ENCODE results near the gene MARK3. TPM values are rescaled to one million over a fixed set of nuclear protein-coding genes. Genes with fewer than 3 reads are reported as not detected.

Gene MARK3
- total RNA-seq, 5 donors from 2014 or later (not counting 1 experiment from before 2014, with no cell fraction given) = 94.7 to 128 (median 107) TPM

GRCh38 chr14:103501041-103501870 lies 116.0 kb downstream of the MARK3 start:
- H3K36me3 Mint-ChIP-seq = peaks cover 43% of the 10 kb centered on the region

GRCh38 chr14:103501921-103502669 lies 116.9 kb downstream of the MARK3 start:
- Mint-ChIP-seq H3K9me3 (no peaks in the 10 kb centered on the region), H3K36me3 (peaks cover 43% of the 10 kb centered on the region), H3K4me3 (no peak overlapping the region), H3K27ac (peak overlapping the region in 1 of 2 donors; percentile 33), H3K27me3 (no peaks in the 10 kb centered on the region), H3K4me1 (peaks cover 9 to 10% (median 10%) of the 10 kb centered on the region in 3 donors)
- ChIA-PET POLR2A (no interaction called here), CTCF (interaction anchor here in 1 of 2 donors (0.5 kb wide), 1 partner anchor 176 kb away, joined by 8 read pairs; no protein-coding TSS in a partner anchor)
- WGBS (ENCODE audit: insufficient coverage) = 97% methylated on average over 9 of the region's 9 CpGs
- Histone ChIP-seq H3K9me3 (no peaks in the 10 kb centered on the region), H3K4me1 (ENCODE audit: control insufficient read depth in 1 of 2, extremely low read depth in 1 of 2, insufficient read depth in 2 of 2, low read length in 2 of 2) (peaks cover 0 to 8% of the 10 kb centered on the region in 2 experiments), H3K27ac (ENCODE audit: low read length) (no peak overlapping the region), H3K4me3 (ENCODE audit: control insufficient read depth in 1 of 2, extremely low read depth in 1 of 2, low read length in 1 of 2) (no peak overlapping the region), H3K27me3 (replicated peaks in 1 of 2; ENCODE audit: control insufficient read depth in 2 of 2, extremely low read depth in 1 of 2, insufficient read depth in 2 of 2, low read length in 1 of 2) (no peaks in the 10 kb centered on the region), H3K36me3 (ENCODE audit: control insufficient read depth in 2 of 2, extremely low read depth in 1 of 2, insufficient read depth in 1 of 2, low read length in 1 of 2) (peaks cover 20 to 57% of the 10 kb centered on the region in 2 donors)
- no peak for DNase-seq
- no peak for ATAC-seq (replicated peaks in 1 of 4)

More at GRCh38 chr14:103501041-103501870, 116.0 kb downstream of the MARK3 start:
- Histone ChIP-seq H3K4me3 (ENCODE audit: control insufficient read depth in 1 of 2, extremely low read depth in 1 of 2, low read length in 1 of 2) (no peak overlapping the region), H3K36me3 (ENCODE audit: control insufficient read depth in 2 of 2, extremely low read depth in 1 of 2, insufficient read depth in 1 of 2, low read length in 1 of 2) (peaks cover 20 to 61% of the 10 kb centered on the region in 2 donors), H3K4me1 (ENCODE audit: control insufficient read depth in 1 of 2, extremely low read depth in 1 of 2, insufficient read depth in 2 of 2, low read length in 2 of 2) (peaks cover 0 to 8% of the 10 kb centered on the region in 2 experiments), H3K27ac (ENCODE audit: low read length) (no peak overlapping the region), H3K9me3 (no peaks in the 10 kb centered on the region), H3K27me3 (replicated peaks in 1 of 2; ENCODE audit: control insufficient read depth in 2 of 2, extremely low read depth in 1 of 2, insufficient read depth in 2 of 2, low read length in 1 of 2) (no peaks in the 10 kb centered on the region)
- H3K4me1 Mint-ChIP-seq = peaks cover 9 to 10% (median 10%) of the 10 kb centered on the region in 3 donors
- DNase-seq (no peak), ATAC-seq (replicated peaks in 1 of 4) (no peak)
- no peaks in the 10 kb centered on the region for H3K9me3 Mint-ChIP-seq
- H3K27me3 Mint-ChIP-seq = no peaks in the 10 kb centered on the region
- no peak overlapping the region for H3K4me3 Mint-ChIP-seq
- ChIA-PET CTCF (interaction anchor here in 1 of 2 donors (0.5 kb wide), 1 partner anchor 176 kb away, joined by 8 read pairs; no protein-coding TSS in a partner anchor), POLR2A (interaction anchor here in 1 of 2 donors (0.5 kb wide), 1 partner anchor 28 kb away, joined by 3 read pairs; the partner anchor contains the start of gene TRMT61A)
- WGBS (ENCODE audit: insufficient coverage) = 94% methylated on average over 9 of the region's 11 CpGs
- H3K27ac Mint-ChIP-seq = no peak overlapping the region

GRCh38 chr14:103502877-103503276 lies 117.7 kb downstream of the MARK3 start:
- DNase-seq = no peak
- Histone ChIP-seq H3K36me3 (ENCODE audit: control insufficient read depth in 2 of 2, extremely low read depth in 1 of 2, insufficient read depth in 1 of 2, low read length in 1 of 2) (peaks cover 20 to 55% of the 10 kb centered on the region in 2 donors), H3K4me3 (ENCODE audit: control insufficient read depth in 1 of 2, extremely low read depth in 1 of 2, low read length in 1 of 2) (no peak overlapping the region), H3K27ac (ENCODE audit: low read length) (no peak overlapping the region), H3K9me3 (no peaks in the 10 kb centered on the region), H3K27me3 (replicated peaks in 1 of 2; ENCODE audit: control insufficient read depth in 2 of 2, extremely low read depth in 1 of 2, insufficient read depth in 2 of 2, low read length in 1 of 2) (no peaks in the 10 kb centered on the region), H3K4me1 (ENCODE audit: control insufficient read depth in 1 of 2, extremely low read depth in 1 of 2, insufficient read depth in 2 of 2, low read length in 2 of 2) (peaks cover 0 to 8% of the 10 kb centered on the region in 2 experiments)
- Mint-ChIP-seq H3K36me3 (peaks cover 43% of the 10 kb centered on the region), H3K9me3 (no peaks in the 10 kb centered on the region), H3K27me3 (no peaks in the 10 kb centered on the region), H3K4me3 (no peak overlapping the region), H3K27ac (no peak overlapping the region), H3K4me1 (peaks cover 9 to 12% (median 10%) of the 10 kb centered on the region in 3 donors)
- no peak for ATAC-seq (replicated peaks in 1 of 4)
- ChIA-PET POLR2A (no interaction called here), CTCF (interaction anchor here in 1 of 2 donors (0.6 to 1.2 kb wide), 2 partner anchors 13 to 118 kb away, joined by 3 read pairs; no protein-coding TSS in a partner anchor)
- WGBS (ENCODE audit: insufficient coverage) = 97% methylated on average over 16 of the region's 18 CpGs

GRCh38 chr14:103503296-103503695 lies 118.1 kb downstream of the MARK3 start:
- no peak for ATAC-seq (replicated peaks in 1 of 4)
- H3K4me3 Mint-ChIP-seq = no peak overlapping the region
- Histone ChIP-seq H3K36me3 (ENCODE audit: control insufficient read depth in 2 of 2, extremely low read depth in 1 of 2, insufficient read depth in 1 of 2, low read length in 1 of 2) (peaks cover 20 to 55% of the 10 kb centered on the region in 2 donors), H3K27me3 (replicated peaks in 1 of 2; ENCODE audit: control insufficient read depth in 2 of 2, extremely low read depth in 1 of 2, insufficient read depth in 2 of 2, low read length in 1 of 2) (no peaks in the 10 kb centered on the region), H3K4me3 (ENCODE audit: control insufficient read depth in 1 of 2, extremely low read depth in 1 of 2, low read length in 1 of 2) (no peak overlapping the region), H3K27ac (ENCODE audit: low read length) (no peak overlapping the region), H3K9me3 (no peaks in the 10 kb centered on the region), H3K4me1 (ENCODE audit: control insufficient read depth in 1 of 2, extremely low read depth in 1 of 2, insufficient read depth in 2 of 2, low read length in 2 of 2) (peaks cover 0 to 8% of the 10 kb centered on the region in 2 experiments)
- peaks cover 43% of the 10 kb centered on the region for H3K36me3 Mint-ChIP-seq
- WGBS (ENCODE audit: insufficient coverage) = 92% methylated on average over 9 of the region's 12 CpGs
- ChIA-PET POLR2A (no interaction called here), CTCF (interaction anchor here in 1 of 2 donors (0.5 to 1.2 kb wide), 3 partner anchors 13 to 117 kb away, joined by 3 read pairs; no protein-coding TSS in a partner anchor)
- no peak overlapping the region for H3K27ac Mint-ChIP-seq
- no peaks in the 10 kb centered on the region for H3K9me3 Mint-ChIP-seq
- peaks cover 9 to 12% (median 10%) of the 10 kb centered on the region in 3 donors for H3K4me1 Mint-ChIP-seq
- no peak for DNase-seq
- H3K27me3 Mint-ChIP-seq = no peaks in the 10 kb centered on the region

GRCh38 chr14:103504991-103505565 lies 119.9 kb downstream of the MARK3 start:
- H3K9me3 Mint-ChIP-seq = no peaks in the 10 kb centered on the region
- WGBS (ENCODE audit: insufficient coverage) = 87% methylated on average over 8 of the region's 8 CpGs
- Histone ChIP-seq H3K9me3 (no peaks in the 10 kb centered on the region), H3K27ac (ENCODE audit: low read length) (no peak overlapping the region), H3K4me1 (ENCODE audit: control insufficient read depth in 1 of 2, extremely low read depth in 1 of 2, insufficient read depth in 2 of 2, low read length in 2 of 2) (peaks cover 0 to 3% of the 10 kb centered on the region in 2 experiments), H3K27me3 (replicated peaks in 1 of 2; ENCODE audit: control insufficient read depth in 2 of 2, extremely low read depth in 1 of 2, insufficient read depth in 2 of 2, low read length in 1 of 2) (no peaks in the 10 kb centered on the region), H3K4me3 (ENCODE audit: control insufficient read depth in 1 of 2, extremely low read depth in 1 of 2, low read length in 1 of 2) (no peak overlapping the region), H3K36me3 (ENCODE audit: control insufficient read depth in 2 of 2, extremely low read depth in 1 of 2, insufficient read depth in 1 of 2, low read length in 1 of 2) (peaks cover 20 to 55% of the 10 kb centered on the region in 2 donors)
- DNase-seq (no peak), ATAC-seq (replicated peaks in 1 of 4) (no peak)
- no peak overlapping the region for H3K4me3 Mint-ChIP-seq
- H3K27ac Mint-ChIP-seq = peak overlapping the region in 1 of 2 donors; percentile 43
- no peaks in the 10 kb centered on the region for H3K27me3 Mint-ChIP-seq
- peaks cover 3 to 6% (median 4%) of the 10 kb centered on the region in 3 donors for H3K4me1 Mint-ChIP-seq
- POLR2A ChIA-PET = no interaction called here
- CTCF ChIA-PET = no interaction called here
- H3K36me3 Mint-ChIP-seq = peaks cover 37% of the 10 kb centered on the region

- H3K9me3 ChIP-seq = no peaks in the 10 kb centered on the region
- H3K27ac Mint-ChIP-seq = no peak overlapping the region
- H3K9me3 Mint-ChIP-seq = no peaks in the 10 kb centered on the region
- no peaks in the 10 kb centered on the region for H3K4me1 ChIP-seq (ENCODE audit: control insufficient read depth in 1 of 2, extremely low read depth in 1 of 2, insufficient read depth in 2 of 2, low read length in 2 of 2)
- H3K27me3 Mint-ChIP-seq = no peaks in the 10 kb centered on the region
- DNase-seq (no peak), ATAC-seq (replicated peaks in 1 of 4) (no peak)
- no peak overlapping the region for H3K4me3 ChIP-seq (ENCODE audit: control insufficient read depth in 1 of 2, extremely low read depth in 1 of 2, low read length in 1 of 2)
- 92% methylated on average over 2 of the region's 3 CpGs for WGBS (ENCODE audit: insufficient coverage)
- no peak overlapping the region for H3K4me3 Mint-ChIP-seq
- POLR2A ChIA-PET = no interaction called here
- H3K36me3 Mint-ChIP-seq = peaks cover 20% of the 10 kb centered on the region
- peaks cover 7 to 34% of the 10 kb centered on the region in 2 donors for H3K36me3 ChIP-seq (ENCODE audit: control insufficient read depth in 2 of 2, extremely low read depth in 1 of 2, insufficient read depth in 1 of 2, low read length in 1 of 2)
- CTCF ChIA-PET = no interaction called here
- no peak overlapping the region for H3K27ac ChIP-seq (ENCODE audit: low read length)
- peaks cover 0 to 1% (median 0%) of the 10 kb centered on the region in 3 donors for H3K4me1 Mint-ChIP-seq
- H3K27me3 ChIP-seq (replicated peaks in 1 of 2; ENCODE audit: control insufficient read depth in 2 of 2, extremely low read depth in 1 of 2, insufficient read depth in 2 of 2, low read length in 1 of 2) = no peaks in the 10 kb centered on the region
Observed at GRCh38 chr14:103507751-103508150, 122.5 kb downstream of the MARK3 start.
